Head of caudate nucleus (tissue), 42 donors: Measurements from ENCODE around the gene SSH2.

Experiments
- DNase-seq, 42 donors: peaks; one replicate each; pipeline versions ENCODE4 v3.0.0 to v3.0.0-alpha.2; 2020 to 2021; ENCODE audit warnings: mixed read lengths in 7 of 42
- intact Hi-C: fragments of 100-400 bp; cut with DNase I; formaldehyde crosslinking; loops from one replicate; pipeline ENCODE4 v1.15.0; 2022

SSH2 gene

GRCh38 chr17:29847527-29848400 is 82.3 kb downstream of the SSH2 start:
- intact Hi-C loops: no loop called here
- peak in 10 of 42 donors; percentile 19 to 62 (median 30) for DNase-seq

DNA sequence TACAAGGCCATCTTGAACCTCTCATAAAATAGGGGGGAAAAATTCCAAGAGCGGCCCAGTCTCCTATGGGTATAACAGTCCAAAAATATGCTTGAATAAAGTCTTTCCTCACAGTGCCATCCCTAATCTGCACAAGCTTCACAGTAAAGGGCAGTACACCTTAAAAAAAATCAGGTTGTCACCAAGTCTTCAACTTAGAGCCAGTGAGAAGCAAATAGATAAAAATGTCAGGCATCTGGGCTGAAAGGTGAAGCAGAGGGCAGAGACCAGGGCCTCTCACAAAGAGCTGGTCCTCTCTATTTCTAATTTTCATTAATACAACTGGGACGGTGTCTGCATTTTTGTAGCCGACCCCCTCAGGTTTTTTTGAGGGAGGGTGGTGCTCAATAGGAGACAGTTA is 82.9 kb downstream of the SSH2 start:
- DNase-seq: no peak
- intact Hi-C loops: no loop called here

- no peak for DNase-seq
- intact Hi-C loops: no loop called here
These were observed 83.7 kb downstream of the SSH2 start for GRCh38 chr17:29846298-29846697.

DNA sequence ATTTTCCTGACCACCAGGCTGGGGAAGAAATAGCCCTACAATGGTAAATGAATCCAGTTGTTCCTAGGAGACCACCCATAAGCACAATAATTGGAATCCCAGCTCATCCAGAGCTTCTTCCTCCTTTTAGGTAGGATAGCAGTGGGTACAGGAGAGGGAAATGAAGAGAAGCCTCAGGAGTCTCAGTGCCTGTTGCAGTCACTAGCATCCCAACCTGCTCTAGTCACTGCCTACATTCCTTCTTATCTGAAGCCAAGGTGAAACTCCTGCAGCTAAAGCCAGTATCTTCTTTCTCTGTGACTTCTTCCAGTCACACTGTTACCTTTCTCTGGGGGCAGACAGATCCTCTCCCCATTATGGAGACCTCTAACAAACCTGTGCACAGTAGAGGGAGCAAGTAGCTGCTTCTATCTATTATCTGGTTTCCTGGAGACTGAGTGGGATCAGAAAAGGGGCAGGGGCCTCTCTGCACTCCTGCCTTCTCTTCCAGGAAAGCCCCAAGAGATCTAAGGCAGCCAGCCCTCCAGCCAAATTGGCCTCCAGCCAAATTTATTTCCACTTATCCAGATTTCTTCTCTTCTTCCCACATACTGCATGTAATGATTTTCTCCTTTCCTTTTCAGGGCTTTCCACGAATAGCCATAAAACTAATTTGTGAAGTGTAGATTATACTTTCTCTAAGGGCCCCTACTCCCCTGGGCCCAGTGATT is 85.5 kb downstream of the SSH2 start:
- no peak for DNase-seq
- intact Hi-C loops: no loop called here

- intact Hi-C loops: no loop called here
- no peak for DNase-seq
These were observed 89.1 kb downstream of the SSH2 start for GRCh38 chr17:29840884-29841283.

- intact Hi-C loops: no loop called here
- no peak for DNase-seq
These were observed 90.4 kb downstream of the SSH2 start for GRCh38 chr17:29839656-29840055.

- peak; percentile 13 to 78 (median 55) for DNase-seq
- intact Hi-C loops: no loop called here
These were observed 91.1 kb downstream of the SSH2 start for GRCh38 chr17:29838961-29839360.

GRCh38 chr17:29837531-29837930 is 92.5 kb downstream of the SSH2 start:
- intact Hi-C loops: no loop called here
- DNase-seq: no peak

DNA sequence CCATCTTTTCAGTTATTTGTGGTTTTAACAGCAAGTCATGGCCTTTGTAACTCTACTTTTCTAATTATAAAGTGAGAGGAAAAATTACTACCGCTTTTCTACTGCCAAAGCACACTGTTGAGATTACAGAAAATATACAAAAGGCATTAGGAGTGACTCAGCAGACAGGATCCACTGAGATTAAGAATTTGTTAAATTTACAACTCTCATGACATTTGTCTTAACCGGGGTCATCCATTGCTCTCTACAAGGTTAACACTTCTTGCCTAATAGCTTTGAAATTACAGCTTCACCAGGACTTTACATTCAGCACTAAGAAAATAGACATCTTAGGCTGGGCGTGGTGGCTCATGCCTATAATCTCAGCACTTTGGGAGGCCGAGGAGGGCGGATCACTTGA is 93.4 kb downstream of the SSH2 start:
- DNase-seq: no peak
- intact Hi-C loops: no loop called here

DNA sequence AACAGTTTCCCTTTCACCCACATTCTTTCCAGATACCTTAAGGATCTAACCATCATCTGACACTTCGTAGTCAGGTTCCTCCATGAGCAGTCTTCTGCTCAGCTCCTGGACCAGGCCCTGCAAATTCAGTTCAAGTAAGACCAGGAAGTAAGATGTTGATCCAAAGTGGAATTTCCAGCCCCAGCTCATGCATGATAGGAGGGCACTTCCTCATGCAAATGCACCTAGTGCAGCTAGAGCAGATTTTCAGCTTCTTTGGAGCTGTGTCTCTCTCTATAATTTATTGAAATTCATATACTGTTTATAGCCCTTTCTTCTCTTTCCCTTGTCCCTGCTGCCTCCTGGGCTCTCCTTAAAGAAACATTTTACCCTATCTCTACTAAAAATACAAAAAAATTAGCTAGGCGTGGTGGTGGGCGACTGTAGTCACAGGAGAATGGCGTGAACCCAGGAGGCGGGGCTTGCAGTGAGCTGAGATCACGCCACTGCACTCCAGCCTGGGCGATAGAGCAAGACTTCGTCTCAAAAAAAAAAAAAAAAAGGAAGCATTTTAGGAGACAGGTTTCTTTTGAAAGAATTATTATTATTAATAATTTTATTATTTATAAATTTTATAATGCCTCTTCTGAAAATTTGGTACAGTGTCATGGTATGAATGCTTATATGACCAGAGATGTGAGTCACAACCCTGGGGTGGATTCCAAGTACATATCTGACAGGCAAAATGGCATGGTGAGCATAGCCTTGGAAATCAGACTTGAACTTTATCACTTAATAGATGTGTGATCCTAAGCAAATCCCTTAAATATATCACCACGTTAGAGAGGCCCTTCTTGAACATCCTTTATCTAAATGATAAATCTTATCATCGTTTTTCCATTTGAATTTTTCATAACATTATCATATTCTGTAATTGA is 94.3 kb downstream of the SSH2 start:
- no peak for DNase-seq
- intact Hi-C loops: no loop called here

DNA sequence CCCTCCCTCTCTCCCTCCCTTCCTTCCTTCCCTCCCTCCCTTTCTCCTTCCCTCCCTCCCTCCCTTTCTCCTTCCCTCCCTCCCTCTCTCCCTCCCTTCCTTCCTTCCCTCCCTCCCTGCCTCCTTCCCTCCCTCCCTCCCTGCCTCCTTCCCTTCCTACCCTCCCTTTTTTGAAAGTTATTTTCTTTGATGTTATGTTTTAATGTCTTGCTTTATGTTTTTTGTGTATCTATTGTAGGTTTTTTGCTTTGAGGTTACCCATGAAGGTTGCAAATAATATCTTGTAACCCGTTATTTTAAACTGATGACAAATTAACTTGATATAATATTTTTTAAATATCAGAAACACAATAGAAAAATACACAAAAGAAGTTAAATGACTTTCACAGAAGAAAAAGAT is 96.2 kb downstream of the SSH2 start:
- no peak for DNase-seq
- intact Hi-C loops: no loop called here

DNA sequence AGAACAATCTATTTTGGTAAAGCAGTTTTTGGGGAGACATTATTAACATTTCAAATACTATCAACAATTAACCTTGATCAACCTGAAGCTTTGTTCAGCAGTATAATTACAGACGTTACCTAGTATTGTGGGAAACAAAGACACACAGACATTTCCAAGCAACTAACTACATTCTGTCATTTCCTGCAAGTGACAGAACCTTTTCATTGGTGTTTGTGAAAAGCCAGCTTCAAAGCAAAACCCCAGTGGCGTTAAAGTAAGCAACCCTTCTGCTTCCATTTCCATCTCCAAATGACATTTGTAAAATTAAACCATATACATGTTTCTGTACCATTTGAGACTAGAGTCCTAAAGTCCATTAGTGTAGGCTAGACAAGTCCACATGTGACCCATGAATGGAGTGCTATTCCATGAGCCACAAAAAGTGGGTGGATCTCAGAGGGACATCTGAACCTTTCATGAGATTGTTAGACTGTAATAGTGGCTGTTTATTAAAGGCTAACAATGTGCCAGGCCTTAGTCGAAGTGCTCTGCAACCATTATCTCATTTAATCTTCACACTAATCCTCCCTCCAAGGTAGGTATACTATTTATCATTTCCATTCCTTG is 101.2 kb downstream of the SSH2 start:
- intact Hi-C loops: no loop called here

DNA sequence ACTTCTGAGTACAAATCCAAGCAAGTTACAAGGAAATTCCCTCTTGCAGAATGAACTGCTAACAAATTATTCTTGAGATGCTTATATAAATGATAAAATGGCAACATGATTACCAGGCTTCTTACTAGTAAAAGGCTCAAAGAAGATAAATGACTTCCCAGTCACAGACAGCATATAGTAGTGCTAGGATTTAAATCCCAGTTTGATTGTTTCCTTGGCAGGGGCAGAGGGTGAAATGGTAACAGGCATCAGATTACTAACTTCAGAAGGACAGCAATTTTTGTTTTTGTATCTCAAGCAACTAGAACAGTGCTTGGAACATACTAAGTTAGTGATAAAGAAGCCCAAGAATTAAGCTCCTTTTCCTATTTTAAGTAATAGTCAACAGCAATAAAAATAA is 102.8 kb downstream of the SSH2 start:
- intact Hi-C loops: no loop called here
- no peak for DNase-seq

More for the DNA sequence above, 101.2 kb downstream of the SSH2 start:
- DNase-seq: no peak

GRCh38 chr17:29826114-29826692 is 103.8 kb downstream of the SSH2 start:
- DNase-seq: no peak
- intact Hi-C loops: no loop called here

- DNase-seq: no peak
- intact Hi-C loops: no loop called here
These were observed 104.4 kb downstream of the SSH2 start for GRCh38 chr17:29825604-29826003.

GRCh38 chr17:29821897-29822296 is 108.1 kb downstream of the SSH2 start:
- intact Hi-C loops: no loop called here
- DNase-seq: no peak

- intact Hi-C loops: no loop called here
- DNase-seq: no peak
These were observed 109.6 kb downstream of the SSH2 start for GRCh38 chr17:29820425-29820824.

DNA sequence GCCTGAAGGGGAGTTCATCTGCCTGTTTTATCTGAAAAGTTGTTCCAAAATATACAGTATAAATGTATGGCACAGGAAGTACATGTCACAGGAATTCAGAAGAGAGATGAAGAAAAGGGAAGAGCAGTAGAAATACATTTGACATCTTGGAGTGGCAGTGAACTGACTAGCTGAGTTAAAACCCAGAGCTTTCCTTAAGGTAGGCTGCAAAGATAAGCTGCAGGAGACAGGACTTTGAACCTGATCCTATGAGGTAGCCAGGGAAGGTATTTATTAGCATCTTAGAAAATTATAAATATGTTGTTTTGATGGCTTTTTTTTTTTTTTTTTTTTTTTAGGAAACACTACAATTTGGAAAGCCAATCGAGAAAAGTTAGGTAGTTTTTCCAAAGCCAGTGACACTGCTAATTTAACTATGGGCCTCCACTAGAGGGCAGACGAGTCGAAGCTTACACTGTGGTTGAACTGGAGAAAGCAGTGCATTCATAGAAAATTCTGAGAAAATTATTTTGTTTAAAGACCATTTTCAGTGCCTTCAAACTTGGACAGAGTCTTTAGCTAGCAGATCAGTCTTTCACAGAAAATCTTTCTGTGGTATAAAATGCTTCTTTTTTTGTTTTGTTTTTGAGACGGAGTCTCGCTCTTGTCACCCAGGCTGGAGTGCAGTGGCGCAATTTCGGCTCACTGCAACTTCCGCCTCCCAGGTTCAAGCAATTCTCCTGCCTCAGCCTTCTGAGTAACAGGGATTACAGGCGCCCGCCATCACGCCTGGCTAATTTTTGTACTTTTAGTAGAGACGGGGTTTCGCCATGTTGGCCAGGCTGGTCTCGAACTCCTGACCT is 122.3 kb downstream of the SSH2 start:
- intact Hi-C loops: loop anchor here (2.0 to 10.0 kb wide), 2 partner anchors 123 to 287 kb away; partner anchors contain the start of gene SSH2
- DNase-seq: peak in 41 of 42 donors; percentile 12 to 93 (median 78)
